RPMI7951 (cell line): ENCODE results near the gene DBH. TPM values are rescaled to one million over a fixed set of nuclear protein-coding genes. Genes with fewer than 3 reads are reported as not detected.

Experiments
- DNase-seq: peaks from one replicate; pipeline ENCODE4 v3.0.0-alpha.2; 2012; ENCODE audit warnings: low read depth
- total RNA-seq: library from RNA; depleted of rRNA; stranded (reverse); fragments of >200 nt; shearing (Covaris generic); gene quantifications from 2 replicates; pipeline ENCODE4 v1.2.3, GENCODE V29; 2014

Gene DBH
- total RNA-seq, 1 experiment from 2014 or later = not detected

DNA sequence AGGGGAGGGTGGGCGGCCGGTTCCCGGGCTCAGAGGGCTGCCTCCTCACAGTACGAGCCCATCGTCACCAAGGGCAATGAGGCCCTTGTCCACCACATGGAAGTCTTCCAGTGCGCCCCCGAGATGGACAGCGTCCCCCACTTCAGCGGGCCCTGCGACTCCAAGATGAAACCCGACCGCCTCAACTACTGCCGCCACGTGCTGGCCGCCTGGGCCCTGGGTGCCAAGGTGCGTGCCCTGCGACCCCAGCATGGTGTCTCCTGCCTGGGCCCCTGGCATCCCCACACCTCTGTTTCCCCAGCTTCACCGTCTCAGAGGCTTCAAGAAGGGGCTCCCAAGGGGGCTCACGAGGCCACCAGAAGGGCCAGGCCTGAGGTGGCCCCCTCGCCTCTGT lies 7.2 kb downstream of the DBH start:
- no peak for DNase-seq

- no peak for DNase-seq
These were observed 8.0 kb downstream of the DBH start for GRCh38 chr9:133643978-133644760.

DNA sequence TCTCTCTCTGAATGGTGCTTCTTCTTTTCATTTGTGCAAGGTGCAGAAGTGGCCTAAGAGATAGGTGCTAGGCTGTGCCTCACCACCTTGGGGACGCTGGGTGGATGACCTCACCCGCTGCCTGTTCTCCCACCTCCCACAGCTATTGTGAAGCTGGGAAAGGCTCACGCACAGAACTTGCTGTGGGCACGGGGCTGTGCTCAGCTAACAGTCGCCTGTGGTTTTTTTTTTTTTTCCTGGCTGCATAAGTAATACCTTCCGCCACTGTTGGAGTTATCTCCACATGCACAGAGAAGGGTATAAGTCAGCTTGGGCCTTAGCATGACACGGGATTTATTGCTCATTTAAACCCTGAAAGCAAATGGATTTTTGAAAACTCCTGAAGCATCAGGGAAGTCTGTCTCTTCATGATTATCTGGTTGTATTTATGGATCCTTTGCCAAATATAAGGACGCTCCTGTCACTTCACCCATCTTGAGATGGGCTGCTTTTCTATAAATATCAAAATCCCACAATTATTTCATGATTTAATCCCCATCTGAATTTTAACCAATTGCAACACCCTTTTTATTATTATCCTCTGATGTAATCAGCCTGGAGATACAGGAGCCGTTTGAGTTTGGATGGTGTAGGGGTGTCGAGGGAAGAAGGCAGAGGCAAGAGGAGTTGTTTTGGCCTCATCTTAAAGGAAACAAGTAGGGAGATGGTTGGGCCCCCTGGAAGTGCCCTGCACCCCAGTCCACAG lies 9.0 kb downstream of the DBH start:
- DNase-seq = no peak

GRCh38 chr9:133647148-133647547 lies 11.0 kb downstream of the DBH start:
- no peak for DNase-seq

- DNase-seq = no peak
These were observed 11.8 kb downstream of the DBH start for GRCh38 chr9:133647765-133648469.

- no peak for DNase-seq
These were observed 13.0 kb downstream of the DBH start for GRCh38 chr9:133649194-133649593.

DNA sequence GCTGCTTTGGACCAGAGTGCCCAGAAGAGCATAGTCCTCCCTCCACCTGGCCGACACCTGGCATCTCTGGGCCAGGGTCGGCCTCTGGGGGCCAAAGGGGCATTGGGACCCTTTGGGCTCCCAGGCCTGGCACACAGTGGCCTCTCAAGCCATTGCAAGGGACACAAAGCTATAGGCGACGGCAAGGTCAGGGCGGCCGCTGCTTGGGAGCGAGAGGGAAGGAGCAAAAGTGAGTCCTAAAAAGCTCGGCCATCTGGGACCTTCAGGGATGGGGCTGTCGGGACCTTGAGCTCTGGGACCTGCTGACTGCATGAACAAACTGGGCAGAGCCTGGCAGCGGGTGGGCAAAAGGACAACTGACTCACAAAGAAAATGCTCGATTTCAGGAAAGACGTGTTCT lies 13.9 kb downstream of the DBH start:
- DNase-seq = no peak

GRCh38 chr9:133653638-133654037 lies 17.5 kb downstream of the DBH start:
- no peak for DNase-seq

GRCh38 chr9:133654736-133655657 lies 18.8 kb downstream of the DBH start:
- DNase-seq = no peak

DNA sequence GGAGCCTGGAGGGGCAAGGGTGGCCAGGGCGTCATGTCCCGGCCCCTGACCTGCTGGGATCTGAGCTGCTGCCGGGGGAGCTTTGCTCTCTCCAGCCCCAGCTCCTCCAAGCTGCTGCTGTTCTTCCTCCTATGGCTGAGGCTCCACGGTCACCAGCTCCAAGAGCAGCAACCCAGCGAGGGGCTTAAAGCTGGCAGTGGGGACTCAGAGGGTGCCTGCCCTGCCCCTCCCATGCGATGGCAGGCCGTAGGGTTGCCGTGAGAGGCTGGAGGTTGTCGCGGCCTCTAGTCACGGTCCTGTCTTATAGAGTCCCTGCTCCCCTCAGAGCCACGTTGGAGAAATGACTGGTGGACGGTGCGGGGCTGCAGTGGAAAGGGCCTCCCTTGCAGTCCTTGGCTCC lies 19.5 kb downstream of the DBH start:
- no peak for DNase-seq

DNA sequence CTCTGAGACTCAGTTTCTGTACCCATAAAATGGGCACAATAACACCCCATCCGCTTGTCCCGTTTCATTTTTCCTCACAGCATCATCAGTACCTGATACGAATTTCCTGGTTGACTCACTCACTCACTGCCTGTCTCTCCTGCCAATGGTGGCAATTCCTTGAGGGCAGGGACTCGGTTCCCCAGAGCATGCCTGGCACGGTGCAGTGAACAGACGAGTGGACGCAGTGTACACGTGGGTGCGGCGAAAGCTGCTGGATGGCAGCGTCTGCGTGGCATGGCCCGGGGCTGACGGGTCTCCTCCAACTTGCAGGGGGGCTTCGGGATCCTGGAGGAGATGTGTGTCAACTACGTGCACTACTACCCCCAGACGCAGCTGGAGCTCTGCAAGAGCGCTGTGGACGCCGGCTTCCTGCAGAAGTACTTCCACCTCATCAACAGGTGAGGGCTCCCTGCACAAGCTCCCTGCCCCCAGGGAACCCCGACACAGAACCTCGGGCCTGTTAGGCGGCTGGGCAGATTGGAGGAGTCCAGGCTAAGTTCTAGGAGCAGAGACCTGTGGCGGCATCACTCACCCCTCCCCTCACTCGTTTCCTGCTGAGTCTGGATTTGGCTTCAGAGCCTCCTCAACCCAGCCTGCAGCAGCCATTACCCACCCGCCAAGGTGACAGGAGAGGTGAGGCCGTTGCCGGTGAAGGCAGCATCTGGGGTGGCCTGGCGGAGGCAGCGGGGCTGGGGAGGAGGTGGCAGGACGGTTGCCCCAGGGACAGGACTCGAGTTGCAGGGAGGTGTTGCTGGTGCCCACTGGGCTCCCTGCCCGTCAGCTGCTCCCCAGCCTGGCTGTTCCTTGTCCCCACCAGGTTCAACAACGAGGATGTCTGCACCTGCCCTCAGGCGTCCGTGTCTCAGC lies 20.3 kb downstream of the DBH start:
- no peak for DNase-seq

GRCh38 chr9:133657120-133657661 lies 21.0 kb downstream of the DBH start:
- DNase-seq = no peak

DNA sequence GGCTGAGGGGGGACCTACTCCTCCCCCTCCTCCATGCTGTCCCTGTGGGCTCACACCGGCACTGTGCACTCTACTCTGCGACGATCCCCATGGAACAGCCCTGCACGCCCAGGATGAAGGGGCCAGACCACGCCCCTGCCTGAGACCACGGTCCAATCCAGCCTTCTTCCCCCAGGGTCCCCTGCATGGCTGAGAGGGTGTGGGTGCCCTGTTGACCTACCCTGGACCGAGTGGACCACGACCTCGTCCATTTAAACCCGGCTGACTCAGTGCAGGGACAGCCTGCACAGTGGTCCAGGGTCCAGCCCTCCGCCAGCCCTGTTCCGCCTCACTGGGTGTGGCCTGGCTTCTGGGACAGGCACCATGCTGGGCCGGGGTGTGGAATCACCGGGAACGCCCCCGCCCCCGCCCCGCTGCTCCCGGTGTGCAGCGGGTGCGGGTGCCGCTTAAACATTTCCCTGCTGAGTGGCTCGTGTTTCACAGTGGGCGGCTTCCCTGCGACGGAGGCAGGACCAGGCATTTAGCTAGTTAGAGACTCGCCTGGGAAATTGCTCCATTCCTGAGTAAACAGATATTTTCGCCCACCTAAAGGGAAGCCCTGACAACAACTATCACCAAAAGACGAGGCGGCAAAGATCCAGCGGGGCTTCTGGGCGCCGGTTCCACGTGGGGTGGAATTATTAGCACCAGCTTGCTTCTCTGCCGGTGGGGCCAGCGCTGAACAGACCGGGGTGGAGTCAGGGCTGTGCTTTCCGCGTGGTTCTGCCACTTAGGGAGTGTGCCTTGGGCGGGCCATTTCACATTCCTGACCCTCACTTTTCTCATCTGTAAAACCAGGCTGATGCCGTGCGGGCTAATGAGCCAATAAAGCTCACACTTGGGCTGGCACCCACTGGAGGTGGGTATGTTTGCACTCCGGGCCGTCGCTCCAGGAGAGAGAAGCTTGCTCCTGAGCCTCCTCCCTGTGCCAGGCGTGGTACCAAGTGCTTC lies 22.6 kb downstream of the DBH start:
- DNase-seq = peak; percentile 66

GRCh38 chr9:133659516-133659915 lies 23.4 kb downstream of the DBH start:
- no peak for DNase-seq

DNA sequence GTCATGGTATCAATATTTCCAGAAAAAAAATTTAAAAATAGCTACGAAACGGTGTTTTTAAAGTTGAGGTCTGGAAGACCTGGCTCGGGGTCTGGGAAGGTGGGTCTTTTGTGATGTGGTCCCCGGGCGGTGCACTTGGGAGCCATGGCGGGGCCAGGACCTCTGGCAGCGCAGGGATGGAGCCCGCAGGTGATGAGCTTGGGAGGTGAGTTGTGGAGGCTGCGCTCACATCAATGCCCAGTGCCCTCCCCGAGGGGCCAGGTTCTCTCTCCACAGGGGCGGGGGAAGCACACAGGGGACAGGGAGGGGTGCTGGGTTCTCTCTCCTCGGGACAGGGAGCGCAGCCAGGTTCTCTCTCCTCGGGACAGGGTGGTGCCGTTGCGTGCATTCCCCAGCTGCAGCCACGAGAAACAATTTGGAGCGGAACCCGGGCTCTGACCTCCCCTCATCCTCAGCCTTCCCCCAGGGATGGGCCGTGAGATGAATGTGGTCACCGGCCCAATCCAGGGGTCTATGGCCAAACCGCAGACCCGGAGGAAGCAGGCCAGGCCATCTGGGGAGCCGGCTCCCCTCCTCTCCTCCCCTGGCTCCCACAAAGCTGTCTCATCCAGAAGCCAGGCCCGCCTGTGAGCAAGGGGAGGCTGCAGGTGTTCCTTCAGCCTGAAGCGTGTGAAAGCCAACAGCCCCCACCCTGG lies 25.8 kb downstream of the DBH start:
- peak; percentile 42 for DNase-seq

DNA sequence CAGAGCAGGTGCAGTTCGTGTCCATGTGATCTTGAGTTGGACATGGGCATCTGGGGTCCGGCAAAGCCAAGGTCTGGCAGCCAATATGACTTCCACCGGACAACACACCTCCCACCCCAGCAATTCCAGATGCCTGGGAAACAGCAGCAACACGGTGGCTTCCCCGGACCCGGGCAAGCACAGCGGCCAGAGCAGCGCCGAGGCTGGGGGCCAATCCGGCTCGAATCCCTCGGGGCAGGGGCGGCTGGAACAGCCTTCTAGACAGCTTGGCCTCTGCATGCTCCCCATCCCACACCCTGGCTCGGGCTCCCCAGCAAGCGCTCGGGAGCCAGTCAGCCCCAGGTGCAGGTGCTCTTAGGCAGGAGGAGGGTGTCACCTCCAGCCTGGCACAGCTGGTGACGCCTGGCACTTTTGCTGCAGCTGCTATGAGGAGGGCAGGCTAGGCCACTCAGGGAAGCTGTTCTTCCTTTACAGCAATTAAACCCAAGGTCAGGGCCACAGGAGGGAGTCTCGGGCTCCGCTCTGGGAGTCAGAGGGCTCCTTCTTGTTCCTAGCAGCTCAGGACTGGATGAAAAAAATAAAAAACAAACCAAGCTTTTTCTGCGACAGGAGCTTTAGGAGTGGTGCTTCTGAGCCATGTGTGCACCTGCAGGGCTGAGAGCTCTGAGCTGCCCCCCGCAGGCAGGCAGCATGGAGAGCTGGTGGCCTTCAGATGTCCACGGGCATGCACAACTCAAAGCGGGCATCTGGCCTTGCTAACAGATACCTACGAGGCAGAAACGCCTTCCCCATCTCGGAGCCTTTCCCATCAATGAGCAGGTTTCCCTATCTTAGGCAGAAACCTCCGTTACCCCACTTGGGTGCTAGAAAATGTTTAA lies 28.2 kb downstream of the DBH start:
- DNase-seq = no peak

GRCh38 chr9:133665096-133665495 lies 28.9 kb downstream of the DBH start:
- no peak for DNase-seq
